IMR-90 (cell line): ENCODE results near the gene PCDHB10. TPM values are rescaled to one million over a fixed set of nuclear protein-coding genes. Genes with fewer than 3 reads are reported as not detected.
A peak's percentile ranks its signal among the peaks of the same experiment; 100 is the strongest.

Experiments
- ATAC-seq: fragments of 200-7000 bp; cut with Tn5 transposase; 2 replicates; pipeline ENCODE4 v1.9.1; 2020; ENCODE audit warnings: low read depth, mild to moderate bottlenecking, moderate library complexity
- BruUV-seq: library from RNA; stranded (reverse); fragments of 400-500 nt; replicated peaks from 2 replicates; lab custom pipeline; 2021; lab: Mats Ljungman, UMichigan
- CTCF ChIA-PET: fragments of 300-600 bp; formaldehyde crosslinking; extraction: SDS; loops from one replicate; lab custom pipeline; 2021; ENCODE audit warnings: antibody characterized with exemption; lab: Yijun Ruan, JAX
- POLR2A ChIA-PET: fragments of 300-600 bp; sonication (Branson Sonifier 250); formaldehyde crosslinking; loops from one replicate; lab custom pipeline; 2022; ENCODE audit warnings: antibody characterized with exemption; ENCODE audit not compliant: unreplicated experiment; lab: Charles Lee
- DNase-seq: peaks from one replicate; pipeline ENCODE4 v3.0.0; 2013
- H2AFZ ChIP-seq: replicated peaks from 2 replicates; pipeline ENCODE3; 2013; ENCODE audit warnings: low read length, mild to moderate bottlenecking; ENCODE audit not compliant: poor library complexity
- H2AK5ac ChIP-seq: 2 replicates; pipeline ENCODE4 v1.6.1; 2013; ENCODE audit warnings: low read depth, low read length, inconsistent platforms
- H2AK9ac ChIP-seq: replicated peaks from 2 replicates; pipeline ENCODE3; 2013; ENCODE audit warnings: mild to moderate bottlenecking, low read depth, low read length, moderate library complexity; ENCODE audit not compliant: poor library complexity
- H2BK120ac ChIP-seq: 2 replicates; pipeline ENCODE4 v1.6.1; 2013; ENCODE audit warnings: low read depth, low read length, inconsistent platforms
- H2BK15ac ChIP-seq: 3 replicates; pipeline ENCODE4 v1.6.1; 2013; ENCODE audit warnings: low read depth, low read length, inconsistent platforms
- H2BK20ac ChIP-seq: 2 replicates; pipeline ENCODE4 v1.6.1; 2013; ENCODE audit warnings: low read depth, mild to moderate bottlenecking, inconsistent platforms, low read length, moderate library complexity
- H2BK5ac ChIP-seq: 2 replicates; pipeline ENCODE4 v1.6.1; 2013; ENCODE audit warnings: mild to moderate bottlenecking, low read depth, low read length, inconsistent platforms; ENCODE audit not compliant: poor library complexity, severe bottlenecking
- H3K14ac ChIP-seq: replicated peaks from 2 replicates; pipeline ENCODE4 v1.6.1; 2013; ENCODE audit warnings: low read depth, low read length, inconsistent platforms
- H3K18ac ChIP-seq: 2 replicates; pipeline ENCODE4 v1.6.1; 2013; ENCODE audit warnings: low read depth, low read length, control low read depth
- H3K23ac ChIP-seq: 2 replicates; pipeline ENCODE4 v1.6.1; 2013; ENCODE audit warnings: low read depth, low read length, inconsistent platforms
- H3K27ac ChIP-seq: 2 replicates; pipeline ENCODE4 v1.5.1; 2013; ENCODE audit warnings: mild to moderate bottlenecking, control low read depth, low read length; ENCODE audit not compliant: insufficient read depth
- H3K27me3 ChIP-seq: 2 replicates; pipeline ENCODE4 v1.6.1; 2013; ENCODE audit warnings: low read length; ENCODE audit not compliant: control insufficient read depth, insufficient read depth
- H3K36me3 ChIP-seq: 2 replicates; pipeline ENCODE4 v1.6.1; 2013; ENCODE audit warnings: low read length, mixed read lengths; ENCODE audit not compliant: control insufficient read depth, insufficient read depth
- H3K4ac ChIP-seq: 2 replicates; pipeline ENCODE4 v1.6.1; 2013; ENCODE audit warnings: low read depth, low read length, inconsistent platforms
- H3K4me1 ChIP-seq: 2 replicates; pipeline ENCODE4 v1.6.1; 2013; ENCODE audit warnings: low read length, mixed read lengths; ENCODE audit not compliant: control insufficient read depth, insufficient read depth
- H3K4me2 ChIP-seq: 2 replicates; pipeline ENCODE4 v1.6.1; 2013; ENCODE audit warnings: low read depth, mild to moderate bottlenecking, control low read depth, low read length, moderate library complexity
- H3K4me3 ChIP-seq: 2 replicates; pipeline ENCODE4 v1.5.1; 2013; ENCODE audit warnings: low read depth, mild to moderate bottlenecking, control low read depth, low read length, moderate library complexity; ENCODE audit not compliant: insufficient read depth
- H3K56ac ChIP-seq: 2 replicates; pipeline ENCODE4 v1.6.1; 2013; ENCODE audit warnings: low read length, inconsistent platforms; ENCODE audit not compliant: insufficient read depth; ENCODE audit errors: extremely low read depth
- H3K79me1 ChIP-seq, 2 experiments: 2 replicates each; pipeline ENCODE4 v1.6.1; 2013; ENCODE audit warnings: low read length in 2 of 2, inconsistent platforms in 1 of 2, low read depth in 1 of 2
- H3K9ac ChIP-seq: 2 replicates; pipeline ENCODE4 v1.6.1; 2013; ENCODE audit warnings: low read depth, low read length, control low read depth
- H3K9me1 ChIP-seq: 2 replicates; pipeline ENCODE4 v1.6.1; 2013; ENCODE audit warnings: low read length, inconsistent platforms; ENCODE audit not compliant: insufficient read depth
- H3K9me3 ChIP-seq: 2 replicates; pipeline ENCODE4 v1.6.1; 2013; ENCODE audit warnings: low read length; ENCODE audit not compliant: control insufficient read depth, insufficient read depth
- H4K20me1 ChIP-seq: 2 replicates; pipeline ENCODE4 v1.6.1; 2013; ENCODE audit warnings: low read length, inconsistent platforms; ENCODE audit not compliant: insufficient read depth
- H4K5ac ChIP-seq: 2 replicates; pipeline ENCODE4 v1.6.1; 2013; ENCODE audit warnings: mild to moderate bottlenecking, low read depth, low read length, control low read depth
- H4K8ac ChIP-seq, 2 experiments: 2 replicates each; pipeline ENCODE4 v1.6.1; 2013; ENCODE audit warnings: low read depth in 2 of 2, low read length in 2 of 2, control low read depth in 1 of 2, inconsistent platforms in 1 of 2
- H4K91ac ChIP-seq: 2 replicates; pipeline ENCODE4 v1.6.1; 2013; ENCODE audit warnings: low read depth, low read length, inconsistent platforms; ENCODE audit not compliant: insufficient read depth
- BHLHE40 ChIP-seq: fragments of 150-350 bp; IDR thresholded peaks from 2 replicates; pipeline ENCODE4 v1.6.1; 2016; ENCODE audit warnings: mild to moderate bottlenecking, low read depth, low read length
- CEBPB ChIP-seq: IDR thresholded peaks from 2 replicates; pipeline ENCODE4 v1.6.1; 2012; ENCODE audit warnings: low read depth, low read length, improper control_type of control experiment
- CHD1 ChIP-seq: IDR thresholded peaks from 2 replicates; pipeline ENCODE4 v1.6.1; 2012; ENCODE audit warnings: low read depth, low read length, improper control_type of control experiment
- CTCF ChIP-seq: conservative IDR thresholded peaks from 2 replicates; pipeline ENCODE4 v1.5.1; 2012; ENCODE audit warnings: mild to moderate bottlenecking, low read depth, low read length, improper control_type of control experiment
- FOS ChIP-seq: fragments of 150-350 bp; IDR thresholded peaks from 2 replicates; pipeline ENCODE4 v1.6.1; 2016; ENCODE audit warnings: low read depth, low read length
- MAZ ChIP-seq: IDR thresholded peaks from 2 replicates; pipeline ENCODE4 v1.6.1; 2012; ENCODE audit warnings: low read depth, mild to moderate bottlenecking, low read length, improper control_type of control experiment, moderate library complexity, borderline replicate concordance
- MXI1 ChIP-seq: IDR thresholded peaks from 2 replicates; pipeline ENCODE4 v1.6.1; 2012; ENCODE audit warnings: low read depth, mild to moderate bottlenecking, low read length, moderate library complexity, borderline replicate concordance
- NFE2L2 ChIP-seq: fragments of 150-350 bp; IDR thresholded peaks from 2 replicates; pipeline ENCODE4 v1.6.1; 2016; ENCODE audit warnings: low read depth, mild to moderate bottlenecking, low read length
- RAD21 ChIP-seq: IDR thresholded peaks from 2 replicates; pipeline ENCODE4 v1.6.1; 2012; ENCODE audit warnings: low read length, improper control_type of control experiment
- RCOR1 ChIP-seq: IDR thresholded peaks from 2 replicates; pipeline ENCODE4 v1.6.1; 2012; ENCODE audit warnings: mild to moderate bottlenecking, low read length, improper control_type of control experiment; ENCODE audit not compliant: insufficient replicate concordance
- RFX5 ChIP-seq: IDR thresholded peaks from 2 replicates; pipeline ENCODE4 v1.8.0; 2012; ENCODE audit warnings: low read depth, mild to moderate bottlenecking, low read length, moderate library complexity
- SMC3 ChIP-seq: fragments of 150-350 bp; IDR thresholded peaks from 2 replicates; pipeline ENCODE4 v1.6.1; 2016; ENCODE audit warnings: low read depth, mild to moderate bottlenecking, antibody characterized with exemption, low read length, moderate library complexity
- USF2 ChIP-seq: fragments of 150-350 bp; IDR thresholded peaks from 2 replicates; pipeline ENCODE4 v1.6.1; 2017; ENCODE audit warnings: mild to moderate bottlenecking, antibody characterized with exemption, low read length, low read depth
- WGBS, 2 experiments: methylation state at CpG; one replicate each; pipeline versions ENCODE4 v1.1.5 to v1.1.7; 2013; ENCODE audit warnings: missing lambda C conversion rate in 2 of 2; ENCODE audit not compliant: insufficient read length in 1 of 2; ENCODE audit errors: extremely low coverage in 2 of 2; 5-methylcytosine and 5-hydroxymethylcytosine counted together
- dilution Hi-C: fragments of 300-500 bp; cut with HindIII; formaldehyde crosslinking; loops from one replicate; pipeline ENCODE4 v1.14.3; 2018; ENCODE audit warnings: low sequenced_read_pairs; ENCODE audit not compliant: unreplicated experiment
- in situ Hi-C: fragments of 300-500 bp; cut with MboI; formaldehyde crosslinking; loops from 3 replicates; pipeline ENCODE4 v1.14.3; 2019; ENCODE audit warnings: low sequenced_read_pairs, inconsistent platforms, mixed read lengths
- intact Hi-C: fragments of 100-400 bp; cut with micrococcal nuclease; formaldehyde crosslinking; loops from 2 replicates; pipeline ENCODE4 v1.10.0; 2022
- polyA plus RNA-seq, 3 experiments: library from polyadenylated mRNA; depleted of rRNA; stranded (reverse); fragments of >200 nt; gene quantifications; 2 replicates each; pipeline ENCODE4 v1.2.3, GENCODE V29; 2012; ENCODE audit warnings: low replicate concordance in 1 of 3
- total RNA-seq: library from RNA; depleted of rRNA; stranded (reverse); fragments of >200 nt; gene quantifications from 2 replicates; pipeline ENCODE4 v1.2.3, GENCODE V29; 2012

The PCDHB10 gene
- total and polyA plus RNA-seq, 2 of the 4 experiments (the other 2 are of a cell fraction): 0.18 to 0.22 TPM

- H3K4me2 ChIP-seq: peak within 1 kb of the TSS; percentile 81; the same call in 1 of the 2 replicates
- ChIA-PET CTCF (no interaction called here), POLR2A (no interaction called here)
- no peak within 1 kb of the TSS for H3K27ac ChIP-seq
- no peak within 1 kb of the TSS for H2AK5ac ChIP-seq
- TF ChIP-seq RCOR1 (no peak), RFX5 (no peak), CTCF (no peak), CEBPB (no peak), CHD1 (no peak), RAD21 (no peak), BHLHE40 (no peak), NFE2L2 (no peak), MXI1 (no peak), USF2 (no peak), FOS (no peak), SMC3 (no peak), MAZ (no peak)
- no peak within 1 kb of the TSS for H3K9ac ChIP-seq
- H4K91ac ChIP-seq: no peak within 1 kb of the TSS
- no peak within 1 kb of the TSS for H3K4ac ChIP-seq
- no peak within 1 kb of the TSS for H3K18ac ChIP-seq
- in situ Hi-C loops (no loop called here), dilution Hi-C loops (no loop called here), intact Hi-C loops (no loop called here)
- no peak within 1 kb of the TSS for H2AK9ac ChIP-seq
- H4K8ac ChIP-seq: no peak within 1 kb of the TSS
- H3K4me1 ChIP-seq: no peaks in the 10 kb centered on the region
- 12% methylated on average over 6 of the region's 18 CpGs; no CpG with 5 or more reads in 1 of the 2 experiments for WGBS, 2 experiments
- no peak within 1 kb of the TSS for H2BK5ac ChIP-seq
- H3K9me3 ChIP-seq: peaks cover 13% of the 10 kb centered on the region; the same call in 1 of the 2 replicates
- H3K4me3 ChIP-seq: peak within 1 kb of the TSS; percentile 25
- no peaks in the 10 kb centered on the region for H3K36me3 ChIP-seq
- H3K23ac ChIP-seq: no peak within 1 kb of the TSS
- ATAC-seq: no peak
- no peak within 1 kb of the TSS for H2BK120ac ChIP-seq
- no peaks in the 10 kb centered on the region for H4K20me1 ChIP-seq
- no peaks in the 10 kb centered on the region for H3K27me3 ChIP-seq
- no peak within 1 kb of the TSS for H2BK15ac ChIP-seq
- H4K5ac ChIP-seq: no peak within 1 kb of the TSS
- no peaks in the 10 kb centered on the region for H3K79me1 ChIP-seq
- H3K56ac ChIP-seq: no peak within 1 kb of the TSS
- BruUV-seq: no TSS peak
- no peaks in the 10 kb centered on the region for H3K9me1 ChIP-seq
- no peak within 1 kb of the TSS for H3K14ac ChIP-seq
- H2BK20ac ChIP-seq: no peak within 1 kb of the TSS
- H2AFZ ChIP-seq: peak within 1 kb of the TSS; percentile 59
- peak; percentile 3 for DNase-seq
Observed at GRCh38 chr5:141149812-141150211, 42.3 kb upstream of the PCDHB10 start, which contains the start of gene PCDHB6. PCDHB6 (plus strand) TSS chr5:141150057; CDS start chr5:141150258, 201 bp downstream.
